Spleen (tissue), 11 donors: ENCODE data around the gene SHTN1. TPM values are rescaled to one million over a fixed set of nuclear protein-coding genes. Genes with fewer than 3 reads are reported as not detected.

Experiments used
- DNase-seq: peaks from one replicate; pipeline ENCODE4 v3.0.0-alpha.2; 2020
- H3K27ac ChIP-seq, 8 donors: fragments of 200-600 bp; sonication (generic) in 7 of 8; 1 replicate in 4 of 8; 2 replicates in 4 of 8; pipeline versions ENCODE4 v1.5.0 to v1.8.0; 2016 to 2021; ENCODE audit warnings: inconsistent platforms in 4 of 8, mild to moderate bottlenecking in 4 of 8, moderate library complexity in 1 of 8
- H3K27me3 ChIP-seq, 7 donors: fragments of 200-600 bp; sonication (generic) in 6 of 7; replicated peaks in 1 of 7; 1 replicate in 4 of 7; 2 replicates in 3 of 7; pipeline versions ENCODE4 v1.5.0 to v1.8.0; 2016 to 2021; ENCODE audit warnings: inconsistent platforms in 3 of 7, mild to moderate bottlenecking in 1 of 7
- H3K36me3 ChIP-seq, 6 donors: fragments of 200-600 bp; sonication (generic) in 5 of 6; 1 replicate in 4 of 6; 2 replicates in 2 of 6; pipeline versions ENCODE4 v1.5.0 to v1.8.0; 2016 to 2021; ENCODE audit warnings: inconsistent platforms in 2 of 6
- H3K4me1 ChIP-seq, 6 donors: fragments of 200-600 bp; sonication (generic) in 5 of 6; 1 replicate in 3 of 6; 2 replicates in 3 of 6; pipeline versions ENCODE4 v1.5.0 to v1.8.0; 2016 to 2021; ENCODE audit warnings: inconsistent platforms in 3 of 6
- H3K4me3 ChIP-seq, 8 donors: fragments of 200-600 bp; sonication (generic) in 7 of 8; 1 replicate in 4 of 8; 2 replicates in 4 of 8; pipeline versions ENCODE4 v1.5.0 to v1.8.0; 2016 to 2021; ENCODE audit warnings: inconsistent platforms in 4 of 8, mild to moderate bottlenecking in 4 of 8, moderate library complexity in 2 of 8
- H3K9me3 ChIP-seq, 8 donors: fragments of 200-600 bp; sonication (generic) in 7 of 8; 1 replicate in 4 of 8; 2 replicates in 4 of 8; pipeline versions ENCODE4 v1.5.0 to v1.8.0; 2016 to 2021; ENCODE audit warnings: inconsistent platforms in 4 of 8
- POLR2A ChIP-seq, 3 donors: fragments of 450-650 bp; IDR thresholded peaks; one replicate each; pipeline ENCODE4 v1.5.1; 2017; ENCODE audit warnings: antibody characterized with exemption in 3 of 3, mild to moderate bottlenecking in 1 of 3
- POLR2AphosphoS5 ChIP-seq, 3 donors: sonication (generic); formaldehyde crosslinking; IDR thresholded peaks; one replicate each; pipeline ENCODE4 v1.5.1; 2017; ENCODE audit warnings: antibody characterized with exemption in 3 of 3
- WGBS, 5 donors: extraction: QIAGEN DNeasy Blood & Tissue Kit in 3 of 5; methylation state at CpG; one replicate each; pipeline versions ENCODE4 v1.1.5 to v1.1.7; 2013 to 2018; 5-methylcytosine and 5-hydroxymethylcytosine counted together
- intact Hi-C: fragments of 100-400 bp; cut with DNase I; formaldehyde crosslinking; loops from one replicate; pipeline ENCODE4 v1.15.0; 2023; ENCODE audit warnings: low total_unique reads
- polyA plus RNA-seq, 3 donors: library from polyadenylated mRNA; stranded (reverse); fragments of 200-250 nt; gene quantifications; one replicate each; pipeline ENCODE4 v1.2.1, GENCODE V29; 2013
- total RNA-seq, 7 donors: library from RNA; depleted of rRNA in 3 of 7; stranded (reverse); fragments of >200 nt in 3 of 7; fragmentation: NEBNext Ultra II Directional in 4 of 7; extraction: Animal tissue kit (Norgen Biotek cat#: 25700) in 4 of 7; gene quantifications; one replicate each; pipeline versions ENCODE4 v1.1.0 to v1.2.1, GENCODE V29; 2016 to 2021
- TF ChIP-seq, protein P1 (sequence below), 11 experiments: fragments of 200-600 bp in 7 of 11; fragments of 450-650 bp in 4 of 11; sonication (generic) in 4 of 11; IDR thresholded peaks in 8 of 11; conservative IDR thresholded peaks in 3 of 11; 1 replicate in 7 of 11; 2 replicates in 4 of 11; pipeline versions ENCODE4 v1.4.0 to v1.8.0; 2016 to 2021; ENCODE audit warnings: antibody characterized with exemption in 11 of 11, inconsistent platforms in 4 of 11, mild to moderate bottlenecking in 1 of 11
- donor health status: healthy with polysubstance abuse.
- donor health status: DM: no; HTN: no; CAD: no; lungs with moderate emphysema.
- donor health status: DM: no; HTN: no; CAD: no.
- donor health status: Bipolar disorder and iron deficiency.
- donor health status: healthy.
- donor health status: DM: no; HTN: no; CAD: no.
- donor health status: DM: yes; HTN: yes; CAD: no.

SHTN1 gene
- total and polyA plus RNA-seq, 10 donors: 2.9 to 28.3 (median 14.7) TPM

- TF ChIP-seq POLR2AphosphoS5 (IDR thresholded peaks at IDR 0.05) (no peak), POLR2A (IDR thresholded peaks at IDR 0.05) (no peak)
- TF ChIP-seq, protein P1, sequence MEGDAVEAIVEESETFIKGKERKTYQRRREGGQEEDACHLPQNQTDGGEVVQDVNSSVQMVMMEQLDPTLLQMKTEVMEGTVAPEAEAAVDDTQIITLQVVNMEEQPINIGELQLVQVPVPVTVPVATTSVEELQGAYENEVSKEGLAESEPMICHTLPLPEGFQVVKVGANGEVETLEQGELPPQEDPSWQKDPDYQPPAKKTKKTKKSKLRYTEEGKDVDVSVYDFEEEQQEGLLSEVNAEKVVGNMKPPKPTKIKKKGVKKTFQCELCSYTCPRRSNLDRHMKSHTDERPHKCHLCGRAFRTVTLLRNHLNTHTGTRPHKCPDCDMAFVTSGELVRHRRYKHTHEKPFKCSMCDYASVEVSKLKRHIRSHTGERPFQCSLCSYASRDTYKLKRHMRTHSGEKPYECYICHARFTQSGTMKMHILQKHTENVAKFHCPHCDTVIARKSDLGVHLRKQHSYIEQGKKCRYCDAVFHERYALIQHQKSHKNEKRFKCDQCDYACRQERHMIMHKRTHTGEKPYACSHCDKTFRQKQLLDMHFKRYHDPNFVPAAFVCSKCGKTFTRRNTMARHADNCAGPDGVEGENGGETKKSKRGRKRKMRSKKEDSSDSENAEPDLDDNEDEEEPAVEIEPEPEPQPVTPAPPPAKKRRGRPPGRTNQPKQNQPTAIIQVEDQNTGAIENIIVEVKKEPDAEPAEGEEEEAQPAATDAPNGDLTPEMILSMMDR (IDR thresholded peaks at IDR 0.05 in 8 of 11, conservative IDR thresholded peaks at IDR 0.05 in 3 of 11): no peak
- Histone ChIP-seq H3K36me3 (no peaks in the 10 kb centered on the region), H3K4me1 (peaks cover 0 to 3% (median 0%) of the 10 kb centered on the region in 6 donors), H3K27ac (no peak overlapping the region), H3K9me3 (no peaks in the 10 kb centered on the region), H3K4me3 (no peak overlapping the region), H3K27me3 (no peaks in the 10 kb centered on the region)
- 81 to 89% (median 86%) methylated on average over 2 of the region's 2 CpGs for WGBS, 5 donors
- intact Hi-C loops: no loop called here
- DNase-seq: no peak
Observed at GRCh38 chr10:116978901-116979300, 26.1 kb downstream of the SHTN1 start.

DNA sequence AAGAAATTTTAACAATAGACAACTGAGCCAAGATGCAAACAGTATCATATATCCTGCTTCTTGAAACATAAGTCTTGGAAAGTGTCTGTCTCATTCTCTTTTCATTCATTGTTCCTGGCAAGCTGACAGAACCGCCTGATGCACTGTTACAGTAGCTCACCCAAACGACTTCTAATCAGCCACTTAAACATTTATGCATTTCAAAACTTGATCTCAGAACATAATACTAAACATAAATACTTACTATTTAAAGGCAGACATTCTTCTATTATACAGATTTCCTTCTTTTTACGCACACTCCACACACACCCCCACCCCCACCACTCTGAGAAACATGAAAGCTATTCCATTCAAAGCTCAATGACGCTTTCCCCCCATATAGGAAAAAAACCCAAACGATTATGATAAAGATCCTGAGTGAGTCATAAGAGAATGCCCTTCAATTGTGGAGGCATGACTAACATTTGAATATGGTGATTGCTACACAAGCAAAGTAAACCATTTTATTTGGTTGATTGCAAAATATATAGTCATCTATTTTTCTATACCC, 30.5 kb downstream of the SHTN1 start:
- 35 to 79% (median 60%) methylated on average over 5 of the region's 5 CpGs for WGBS, 5 donors
- Histone ChIP-seq H3K27ac (no peak overlapping the region), H3K4me3 (no peak overlapping the region), H3K27me3 (no peaks in the 10 kb centered on the region), H3K36me3 (no peaks in the 10 kb centered on the region), H3K9me3 (no peaks in the 10 kb centered on the region), H3K4me1 (peaks cover 0 to 3% (median 0%) of the 10 kb centered on the region in 6 donors)
- intact Hi-C loops: no loop called here
- no peak for DNase-seq
- TF ChIP-seq, protein P1 (IDR thresholded peaks at IDR 0.05 in 8 of 11, conservative IDR thresholded peaks at IDR 0.05 in 3 of 11): no peak
- TF ChIP-seq POLR2AphosphoS5 (IDR thresholded peaks at IDR 0.05) (no peak), POLR2A (IDR thresholded peaks at IDR 0.05) (no peak)

GRCh38 chr10:116973946-116974455, 31.0 kb downstream of the SHTN1 start:
- peaks cover 0 to 3% (median 0%) of the 10 kb centered on the region in 6 donors for H3K4me1 ChIP-seq
- no peak overlapping the region for H3K4me3 ChIP-seq
- no peaks in the 10 kb centered on the region for H3K27me3 ChIP-seq
- intact Hi-C loops: no loop called here
- DNase-seq: no peak
- H3K36me3 ChIP-seq: no peaks in the 10 kb centered on the region
- H3K27ac ChIP-seq: no peak overlapping the region
- TF ChIP-seq POLR2A (IDR thresholded peaks at IDR 0.05) (no peak), POLR2AphosphoS5 (IDR thresholded peaks at IDR 0.05) (no peak)
- TF ChIP-seq, protein P1 (IDR thresholded peaks at IDR 0.05 in 8 of 11, conservative IDR thresholded peaks at IDR 0.05 in 3 of 11): no peak
- H3K9me3 ChIP-seq: no peaks in the 10 kb centered on the region

- H3K4me1 ChIP-seq: peaks cover 0 to 3% (median 0%) of the 10 kb centered on the region in 6 donors
- no peak overlapping the region for H3K27ac ChIP-seq
- H3K4me3 ChIP-seq: no peak overlapping the region
- no peak for DNase-seq
- TF ChIP-seq POLR2A (IDR thresholded peaks at IDR 0.05) (no peak), POLR2AphosphoS5 (IDR thresholded peaks at IDR 0.05) (no peak)
- TF ChIP-seq, protein P1 (IDR thresholded peaks at IDR 0.05 in 8 of 11, conservative IDR thresholded peaks at IDR 0.05 in 3 of 11): no peak
- no peaks in the 10 kb centered on the region for H3K27me3 ChIP-seq
- 89 to 93% (median 91%) methylated on average over 4 of the region's 4 CpGs for WGBS, 5 donors
- no peaks in the 10 kb centered on the region for H3K36me3 ChIP-seq
- H3K9me3 ChIP-seq: no peaks in the 10 kb centered on the region
- intact Hi-C loops: no loop called here
Observed at GRCh38 chr10:116973371-116973905, 31.5 kb downstream of the SHTN1 start.
